SJCRH30 (cell line): ENCODE results near the gene CKMT2. TPM values are rescaled to one million over a fixed set of nuclear protein-coding genes. Genes with fewer than 3 reads are reported as not detected.
"Not testable (repeated sequence)": the region's sequence is repeated elsewhere in the genome, so short reads cannot be mapped to it uniquely, and the experiment has no call there.

ENCODE experiments used
- DNase-seq, 2 experiments: peaks; one replicate each; pipeline ENCODE4 v3.0.0-alpha.2; 2015 to 2020
- H3K27ac ChIP-seq: fragments of 250-450 bp; sonication (Bioruptor Pico); 2 replicates; pipeline ENCODE4 v1.5.1; 2020; ENCODE audit warnings: mild to moderate bottlenecking, moderate library complexity
- H3K27me3 ChIP-seq: fragments of 250-450 bp; sonication (Bioruptor Pico); 2 replicates; pipeline ENCODE4 v1.5.1; 2020; ENCODE audit warnings: mild to moderate bottlenecking, moderate library complexity
- H3K36me3 ChIP-seq: fragments of 250-450 bp; sonication (Bioruptor Pico); 2 replicates; pipeline ENCODE4 v1.5.1; 2020; ENCODE audit warnings: mild to moderate bottlenecking, moderate library complexity
- H3K4me1 ChIP-seq: fragments of 250-450 bp; sonication (Bioruptor Pico); 2 replicates; pipeline ENCODE4 v1.5.1; 2020; ENCODE audit warnings: mild to moderate bottlenecking, moderate library complexity
- H3K4me3 ChIP-seq: fragments of 250-450 bp; sonication (Bioruptor Pico); 2 replicates; pipeline ENCODE4 v1.5.1; 2020; ENCODE audit warnings: mild to moderate bottlenecking, moderate library complexity
- H3K9me3 ChIP-seq: fragments of 250-450 bp; sonication (Bioruptor Pico); replicated peaks from 2 replicates; pipeline ENCODE4 v1.5.1; 2020; ENCODE audit warnings: mild to moderate bottlenecking, moderate library complexity
- total RNA-seq: library from RNA; depleted of rRNA; stranded (reverse); fragments of >200 nt; shearing (Covaris generic); gene quantifications from 2 replicates; pipeline ENCODE4 v1.2.3, GENCODE V29; 2014

The CKMT2 gene
- total RNA-seq, 1 experiment from 2014 or later = not detected

- peaks cover 14% of the 10 kb centered on the region for H3K36me3 ChIP-seq
- not testable (repeated sequence) for H3K4me3 ChIP-seq, DNase-seq, H3K4me1 ChIP-seq, H3K27me3 ChIP-seq, H3K27ac ChIP-seq, H3K9me3 ChIP-seq
These were observed 60.9 kb downstream of the CKMT2 start for GRCh38 chr5:81294021-81294420.

- no peak for DNase-seq
- Histone ChIP-seq H3K27me3 (no peaks in the 10 kb centered on the region), H3K4me1 (no peaks in the 10 kb centered on the region), H3K27ac (no peak overlapping the region), H3K36me3 (peaks cover 11% of the 10 kb centered on the region), H3K9me3 (peaks cover 3% of the 10 kb centered on the region; the same call in 1 of the 2 replicates), H3K4me3 (no peak overlapping the region)
These were observed 64.4 kb downstream of the CKMT2 start for GRCh38 chr5:81297531-81297930.

GRCh38 chr5:81300921-81301270 is 67.8 kb downstream of the CKMT2 start:
- Histone ChIP-seq H3K4me1 (no peaks in the 10 kb centered on the region), H3K27ac (peak overlapping the region; percentile 91), H3K4me3 (peak overlapping the region; percentile 72), H3K36me3 (peaks cover 6% of the 10 kb centered on the region; the same call in 1 of the 2 replicates), H3K27me3 (no peaks in the 10 kb centered on the region), H3K9me3 (no peaks in the 10 kb centered on the region)
- no peak for DNase-seq

GRCh38 chr5:81301271-81302015 is 68.3 kb downstream of the CKMT2 start, which contains the start of gene ZCCHC9:
Gene ZCCHC9, plus strand, starts transcription at chr5:81301587. Its CDS starts 3,171 bp downstream, at chr5:81304758.
- no peaks in the 10 kb centered on the region for H3K27me3 ChIP-seq
- DNase-seq = peak; percentile 97 to 98
- peaks cover 6% of the 10 kb centered on the region; the same call in 1 of the 2 replicates for H3K36me3 ChIP-seq
- no peaks in the 10 kb centered on the region for H3K4me1 ChIP-seq
- peak within 1 kb of the TSS; percentile 72 for H3K4me3 ChIP-seq
- H3K9me3 ChIP-seq = no peaks in the 10 kb centered on the region
- peak within 1 kb of the TSS; percentile 91 for H3K27ac ChIP-seq

- Histone ChIP-seq H3K4me1 (no peaks in the 10 kb centered on the region), H3K36me3 (peaks cover 6% of the 10 kb centered on the region; the same call in 1 of the 2 replicates), H3K9me3 (no peaks in the 10 kb centered on the region), H3K27me3 (no peaks in the 10 kb centered on the region), H3K27ac (peak overlapping the region; percentile 91; the same call in 1 of the 2 replicates), H3K4me3 (peak overlapping the region; percentile 72)
- no peak for DNase-seq
These were observed 69.5 kb downstream of the CKMT2 start for GRCh38 chr5:81302596-81302995.

GRCh38 chr5:81303563-81303962 is 70.4 kb downstream of the CKMT2 start:
- H3K9me3 ChIP-seq = no peaks in the 10 kb centered on the region
- H3K27me3 ChIP-seq = no peaks in the 10 kb centered on the region
- H3K27ac ChIP-seq = no peak overlapping the region
- no peaks in the 10 kb centered on the region for H3K4me1 ChIP-seq
- peaks cover 4% of the 10 kb centered on the region; the same call in 1 of the 2 replicates for H3K36me3 ChIP-seq
- H3K4me3 ChIP-seq = no peak overlapping the region
- no peak for DNase-seq

GRCh38 chr5:81305785-81306184 is 72.7 kb downstream of the CKMT2 start:
- Histone ChIP-seq H3K27me3 (no peaks in the 10 kb centered on the region), H3K9me3 (no peaks in the 10 kb centered on the region), H3K4me3 (no peak overlapping the region), H3K36me3 (peaks cover 10% of the 10 kb centered on the region; the same call in 1 of the 2 replicates), H3K4me1 (no peaks in the 10 kb centered on the region), H3K27ac (no peak overlapping the region)
- no peak for DNase-seq

- no peak for DNase-seq
- H3K36me3 ChIP-seq = peaks cover 31% of the 10 kb centered on the region
- no peak overlapping the region for H3K27ac ChIP-seq
- H3K27me3 ChIP-seq = no peaks in the 10 kb centered on the region
- H3K9me3 ChIP-seq = no peaks in the 10 kb centered on the region
- H3K4me1 ChIP-seq = peaks cover 7% of the 10 kb centered on the region
- no peak overlapping the region for H3K4me3 ChIP-seq
These were observed 75.7 kb downstream of the CKMT2 start for GRCh38 chr5:81308836-81309235.

GRCh38 chr5:81310402-81311063 is 77.4 kb downstream of the CKMT2 start:
- DNase-seq = no peak
- Histone ChIP-seq H3K27me3 (no peaks in the 10 kb centered on the region), H3K36me3 (peaks cover 27% of the 10 kb centered on the region), H3K4me1 (peaks cover 19% of the 10 kb centered on the region), H3K9me3 (no peaks in the 10 kb centered on the region), H3K4me3 (no peak overlapping the region), H3K27ac (no peak overlapping the region)

- H3K27ac ChIP-seq = no peak overlapping the region
- peaks cover 27% of the 10 kb centered on the region for H3K36me3 ChIP-seq
- no peak for DNase-seq
- no peaks in the 10 kb centered on the region for H3K27me3 ChIP-seq
- no peak overlapping the region for H3K4me3 ChIP-seq
- peaks cover 20% of the 10 kb centered on the region for H3K4me1 ChIP-seq
- no peaks in the 10 kb centered on the region for H3K9me3 ChIP-seq
These were observed 80.2 kb downstream of the CKMT2 start for GRCh38 chr5:81313278-81313677.

- DNase-seq = no peak
- H3K4me1 ChIP-seq = peaks cover 25% of the 10 kb centered on the region
- no peak overlapping the region for H3K27ac ChIP-seq
- no peak overlapping the region for H3K4me3 ChIP-seq
- peaks cover 27% of the 10 kb centered on the region for H3K36me3 ChIP-seq
- H3K27me3 ChIP-seq = no peaks in the 10 kb centered on the region
- no peaks in the 10 kb centered on the region for H3K9me3 ChIP-seq
These were observed 80.6 kb downstream of the CKMT2 start for GRCh38 chr5:81313686-81314085.

GRCh38 chr5:81314581-81314980 is 81.5 kb downstream of the CKMT2 start:
- peak in 1 of 2 experiments; percentile 17 for DNase-seq
- H3K27ac ChIP-seq = peak overlapping the region; percentile 13; the same call in 1 of the 2 replicates
- H3K9me3 ChIP-seq = no peaks in the 10 kb centered on the region
- H3K36me3 ChIP-seq = peaks cover 21% of the 10 kb centered on the region
- no peak overlapping the region for H3K4me3 ChIP-seq
- H3K4me1 ChIP-seq = peaks cover 30% of the 10 kb centered on the region
- no peaks in the 10 kb centered on the region for H3K27me3 ChIP-seq

- Histone ChIP-seq H3K36me3 (peaks cover 21% of the 10 kb centered on the region), H3K9me3 (no peaks in the 10 kb centered on the region), H3K4me3 (no peak overlapping the region), H3K4me1 (peaks cover 30% of the 10 kb centered on the region), H3K27me3 (no peaks in the 10 kb centered on the region), H3K27ac (no peak overlapping the region)
- no peak for DNase-seq
These were observed 82.2 kb downstream of the CKMT2 start for GRCh38 chr5:81315336-81315735.

- H3K27ac ChIP-seq = no peak overlapping the region
- no peaks in the 10 kb centered on the region for H3K27me3 ChIP-seq
- H3K4me1 ChIP-seq = peaks cover 30% of the 10 kb centered on the region
- peaks cover 21% of the 10 kb centered on the region for H3K36me3 ChIP-seq
- H3K4me3 ChIP-seq = no peak overlapping the region
- no peaks in the 10 kb centered on the region for H3K9me3 ChIP-seq
- DNase-seq = no peak
These were observed 82.7 kb downstream of the CKMT2 start for GRCh38 chr5:81315830-81316229.
